Stimulated activated CD8-positive, alpha-beta memory T cell treated with anti-CD3 and anti-CD28 coated beads, Interleukin-15, amount 100 ng/mL, for 1 hour (primary cell): ENCODE data around the gene TNNT1.
"Not testable (repeated sequence)": the region's sequence is repeated elsewhere in the genome, so short reads cannot be mapped to it uniquely, and the experiment has no call there.

Experiments used
- DNase-seq: peaks from one replicate; pipeline ENCODE4 v3.0.0-alpha.2; 2020; ENCODE audit warnings: low read depth

TNNT1 gene

DNA sequence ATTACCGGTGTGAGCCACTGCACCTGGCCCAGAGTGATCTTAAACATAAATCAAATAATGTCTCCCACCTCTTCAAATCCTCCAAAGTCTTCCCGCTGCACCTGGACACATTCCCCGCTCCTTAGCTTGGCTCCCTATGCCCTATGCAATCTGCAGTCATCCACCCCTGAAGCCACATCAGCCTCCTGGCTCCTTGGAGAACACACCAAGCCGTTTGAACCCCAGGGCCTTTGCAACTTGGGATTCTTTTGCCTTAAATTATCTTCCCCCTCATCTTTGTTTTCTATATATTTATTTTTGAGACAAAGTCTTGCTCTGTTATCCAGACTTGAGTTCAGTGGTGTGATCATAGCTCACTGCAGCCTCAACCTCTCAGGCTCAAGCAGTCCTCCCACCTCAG is 20.1 kb upstream of the TNNT1 start:
- no peak for DNase-seq

DNA sequence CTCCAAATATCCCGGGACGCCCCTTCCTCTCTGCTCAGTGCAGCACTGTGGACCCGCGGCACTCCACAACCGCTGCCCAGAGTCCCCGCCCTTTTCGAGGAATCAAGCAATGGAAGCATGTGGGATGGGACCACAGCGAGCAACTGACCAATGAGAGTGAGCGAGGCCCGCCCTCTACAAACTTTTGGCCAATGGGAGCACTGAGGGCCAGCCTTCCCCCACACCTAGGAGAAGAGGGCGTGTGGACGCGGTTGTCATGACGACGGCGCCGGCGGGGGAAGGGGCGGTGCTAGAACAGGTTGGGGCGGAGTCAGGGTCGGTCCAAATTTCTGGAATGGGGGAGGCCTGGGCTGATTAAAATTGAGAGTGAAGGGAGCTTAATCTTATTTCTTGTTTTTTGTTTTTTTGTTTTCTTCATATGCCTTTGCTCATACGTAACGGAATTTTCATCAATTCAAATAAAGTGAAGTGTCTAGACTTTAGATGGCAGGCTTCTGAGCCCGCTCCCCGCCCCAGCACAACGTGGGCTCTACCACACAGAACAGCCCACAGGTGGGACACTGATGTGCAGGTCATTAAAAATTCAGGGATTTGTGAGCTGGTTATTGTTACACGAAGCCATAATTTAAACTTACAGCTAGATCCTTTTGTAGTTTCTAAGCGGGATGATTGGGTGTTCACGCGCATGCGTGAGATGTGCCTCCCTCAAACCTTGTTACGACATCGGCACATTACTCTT is 17.7 kb upstream of the TNNT1 start, which contains the start of gene DNAAF3:
Gene DNAAF3 (minus strand): TSS at position 84 of the 739 bp plus-strand sequence. CDS start 200 bp downstream, outside the sequence.
- peak; percentile 24 for DNase-seq

DNA sequence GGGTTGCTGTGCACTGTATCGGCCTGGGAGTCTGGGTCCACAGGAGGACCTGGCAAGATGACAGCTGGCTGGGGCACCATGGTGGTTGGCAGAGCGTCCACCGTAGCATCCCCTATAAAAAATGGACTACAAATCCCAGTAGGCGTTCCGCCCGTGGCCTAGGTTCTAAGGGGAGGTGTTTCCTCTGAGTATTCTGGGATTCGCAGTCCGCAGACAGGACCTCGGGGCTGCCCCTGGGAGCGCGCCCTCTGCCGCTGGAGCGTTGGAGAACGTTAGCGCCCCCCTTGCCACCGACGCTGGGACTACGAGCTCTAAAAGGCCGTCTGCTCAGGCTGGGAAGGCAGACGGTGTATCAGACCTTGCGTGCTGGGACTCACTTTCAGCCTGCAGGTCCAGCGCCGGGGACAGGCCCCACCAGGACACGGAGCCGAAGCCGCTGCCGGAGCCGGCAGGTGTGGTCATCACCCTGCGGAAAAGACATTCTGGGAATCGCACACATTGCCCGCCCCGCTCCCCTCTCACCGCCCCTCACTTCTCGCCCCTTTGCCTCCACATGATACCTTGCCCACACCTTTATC is 17.0 kb upstream of the TNNT1 start:
- DNase-seq: no peak

DNA sequence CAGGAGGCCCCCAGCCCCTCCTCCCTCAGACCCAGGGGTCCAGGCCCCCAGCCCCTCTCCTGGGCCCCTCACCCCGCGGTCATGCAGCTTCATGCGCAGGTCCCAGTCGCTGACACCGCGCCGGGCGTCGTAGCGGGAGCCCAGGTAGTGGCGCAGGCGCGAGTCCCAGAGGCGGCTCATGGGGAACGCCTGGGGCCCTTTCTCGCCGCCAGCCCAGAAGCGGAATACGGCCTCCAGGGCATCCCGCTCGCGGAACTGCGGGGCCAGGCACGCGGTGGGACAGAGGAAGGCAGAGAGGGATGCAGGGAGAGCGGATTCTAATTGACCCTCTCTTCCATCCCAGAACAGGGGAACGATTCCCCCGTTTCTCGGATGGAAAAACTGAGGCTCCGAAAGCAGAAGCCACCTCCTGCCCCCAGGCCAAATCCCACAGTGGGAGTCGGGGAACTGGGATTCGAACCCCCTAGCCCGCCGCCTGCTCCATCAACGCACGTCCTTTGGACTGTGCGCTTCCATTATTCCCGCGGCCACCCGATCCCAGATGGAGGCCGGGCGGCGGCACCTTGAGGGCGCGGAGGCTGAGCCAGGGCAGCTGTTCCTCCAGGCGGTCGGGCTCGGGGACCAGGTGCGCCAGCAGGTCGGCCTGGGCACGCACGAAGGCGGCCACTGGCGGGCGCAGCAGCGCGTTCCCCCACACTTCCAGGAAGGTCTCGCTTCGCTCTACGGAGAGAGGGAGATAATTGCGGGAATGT is 12.7 kb upstream of the TNNT1 start:
- DNase-seq: no peak

DNA sequence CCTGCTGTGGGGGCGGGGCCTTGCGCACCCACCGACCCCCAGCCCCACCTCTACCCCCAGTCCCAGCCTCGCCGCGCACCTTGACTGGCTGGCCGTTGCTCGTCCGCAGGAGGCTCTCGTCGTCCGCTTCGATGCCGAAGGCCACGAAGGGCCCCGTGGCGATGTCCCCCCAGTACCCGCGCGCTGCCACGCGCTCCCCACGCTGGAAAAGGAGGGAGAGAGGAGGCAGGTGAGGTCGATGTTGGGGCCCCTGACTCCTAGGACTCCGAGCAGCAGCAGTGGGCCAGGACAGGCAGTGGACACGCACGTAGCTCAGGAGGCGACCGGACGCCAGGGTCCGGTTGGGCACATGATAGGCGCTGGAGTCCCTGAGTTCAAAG is 12.0 kb upstream of the TNNT1 start:
- DNase-seq: no peak

DNA sequence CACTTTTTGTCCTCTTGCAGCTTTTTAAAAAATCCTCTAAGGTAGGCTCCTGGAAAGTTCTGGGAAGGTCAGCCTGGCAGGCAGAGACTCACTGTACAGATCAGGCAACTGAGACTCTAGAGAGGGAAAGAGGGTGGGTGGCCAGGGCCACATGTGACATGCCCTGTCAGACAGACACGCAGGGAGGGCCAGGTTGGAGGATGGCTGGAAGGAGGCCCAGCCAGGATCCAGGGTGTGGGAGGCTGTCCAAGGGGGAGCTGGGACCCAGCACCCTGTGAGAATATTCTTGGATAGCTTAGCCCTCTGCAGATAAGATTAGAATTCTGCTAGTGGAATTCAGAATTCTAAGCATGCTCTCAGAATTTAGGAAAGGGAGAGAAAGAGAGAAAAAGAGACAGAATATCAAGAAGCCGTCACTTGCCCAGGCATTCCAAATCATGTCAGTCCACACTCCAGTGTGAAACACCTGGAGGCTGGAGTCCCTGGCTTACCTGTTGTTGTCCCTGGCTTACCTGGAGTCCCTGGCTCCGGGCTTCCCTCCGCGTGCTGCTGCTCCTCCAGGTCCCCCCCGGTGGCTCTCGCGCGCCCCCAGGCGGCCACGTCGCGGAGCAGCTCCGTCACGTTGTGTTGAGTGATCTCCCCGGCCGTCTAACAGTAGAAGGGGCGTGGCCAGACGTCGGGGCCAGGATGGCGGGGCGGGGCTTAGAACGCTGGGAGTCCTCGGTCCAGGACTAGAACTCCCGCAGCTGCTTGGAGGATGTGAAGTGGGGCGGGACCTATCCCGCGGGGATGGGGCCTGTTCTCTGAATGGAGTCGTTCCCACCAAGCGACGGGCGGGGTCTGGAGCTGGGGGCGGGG is 11.4 kb upstream of the TNNT1 start:
- DNase-seq: peak; percentile 70

DNA sequence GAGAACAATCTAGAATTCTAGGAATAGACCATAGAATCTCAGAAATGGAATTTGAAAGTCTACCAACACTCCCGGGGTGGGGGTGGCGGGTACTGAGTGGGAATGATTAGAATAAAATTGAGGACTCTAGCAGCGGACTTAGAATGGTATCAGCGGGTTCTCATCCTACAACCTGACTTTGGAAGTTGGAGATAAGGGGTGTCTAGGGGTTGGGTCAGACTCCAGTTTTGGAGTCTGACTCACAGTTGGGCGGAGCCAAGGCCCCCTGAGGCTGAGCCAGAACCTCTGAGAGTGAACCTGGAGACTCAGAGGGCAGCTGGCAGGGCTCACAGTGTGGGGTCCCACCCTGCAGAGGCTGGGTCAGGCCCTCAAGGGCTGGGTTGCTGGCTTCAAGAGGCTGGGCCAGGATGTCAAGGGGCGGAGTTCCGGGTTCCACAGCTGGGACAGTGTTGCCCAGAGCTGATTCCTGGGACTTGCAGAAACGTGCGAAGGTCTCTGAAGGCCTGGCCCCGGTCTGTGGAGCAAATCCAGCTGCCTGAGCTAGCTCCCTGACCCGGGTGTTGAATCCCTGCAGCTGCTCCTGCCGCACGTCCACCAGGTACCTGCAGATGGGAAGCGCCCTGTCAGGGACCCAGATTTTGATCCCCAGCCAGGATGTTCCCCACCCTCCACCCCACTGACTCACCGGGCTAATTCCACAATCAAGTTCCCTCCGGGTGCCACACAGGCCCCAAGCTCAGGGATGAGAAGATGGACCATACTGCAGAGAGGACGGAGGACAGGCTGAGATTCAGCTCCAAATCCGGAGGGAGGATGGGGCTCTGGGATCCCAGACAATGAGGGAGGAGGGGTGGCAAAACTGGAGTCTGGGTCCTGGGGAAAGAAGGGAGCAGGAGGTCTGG is 10.1 kb upstream of the TNNT1 start:
- no peak for DNase-seq

DNA sequence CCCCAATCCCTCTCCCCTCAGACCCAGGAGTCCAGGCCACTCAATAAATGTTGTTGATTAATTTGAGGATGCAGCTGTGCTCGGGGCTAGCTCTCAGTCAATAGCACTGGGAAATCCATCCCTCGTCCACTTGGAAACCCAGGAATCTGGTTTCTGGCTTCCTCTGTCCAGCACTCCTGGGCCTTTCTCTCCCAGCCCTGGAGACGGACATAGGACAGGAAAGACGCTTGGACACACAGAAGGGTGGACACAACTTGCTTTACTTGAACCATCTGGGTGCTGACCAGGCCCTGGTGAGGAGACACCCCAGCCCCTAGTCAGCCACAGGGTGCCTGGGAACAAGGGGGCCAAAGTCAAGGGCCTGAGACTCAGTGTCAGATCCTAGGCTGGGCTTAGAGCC is 9.4 kb upstream of the TNNT1 start:
- no peak for DNase-seq

DNA sequence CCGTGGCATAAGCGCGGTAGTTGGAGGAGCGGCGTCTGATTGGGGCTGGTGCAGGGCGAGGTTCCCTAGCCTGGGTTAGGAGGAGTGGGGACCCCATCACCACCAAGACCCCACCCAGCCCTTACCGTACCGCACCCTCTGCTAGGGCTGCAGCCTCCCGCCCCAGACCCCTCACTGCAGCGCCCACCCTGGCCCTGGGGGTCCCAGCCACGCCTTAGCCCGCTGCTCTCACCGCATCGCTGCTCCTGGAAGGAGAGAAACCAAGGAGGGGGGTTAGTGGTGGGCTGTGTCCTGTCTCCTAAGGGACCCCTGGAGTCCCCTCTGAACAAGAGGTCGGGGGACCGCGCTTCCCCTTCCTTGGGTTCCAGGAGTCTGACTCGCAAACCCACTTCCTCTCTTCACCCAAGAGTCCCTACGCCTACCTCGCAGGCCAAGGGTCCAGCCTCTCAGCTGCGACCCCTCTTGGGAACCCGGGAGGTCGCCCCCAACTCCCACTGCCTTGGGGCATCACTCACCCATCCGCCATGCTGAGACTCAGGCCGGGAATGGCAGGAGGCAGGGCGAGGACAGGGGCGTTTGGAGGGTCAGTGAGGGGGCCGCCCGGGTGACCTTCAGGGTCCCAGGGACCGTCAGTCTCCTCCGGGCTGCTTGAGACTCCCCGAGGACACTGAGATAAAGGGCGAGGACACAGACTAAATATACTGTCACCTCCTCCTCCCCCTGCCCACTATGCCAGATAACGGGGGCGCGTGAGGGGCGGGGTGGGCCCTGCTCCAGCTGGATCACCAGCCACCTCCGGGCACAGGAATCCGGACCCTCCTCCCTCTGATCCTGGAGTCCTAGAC is 8.3 kb upstream of the TNNT1 start, which contains the start of gene TNNI3:
Gene TNNI3 (minus strand): TSS at position 669 of the 845 bp plus-strand sequence. CDS start 143 bp downstream, at position 526.
- DNase-seq: no peak

DNA sequence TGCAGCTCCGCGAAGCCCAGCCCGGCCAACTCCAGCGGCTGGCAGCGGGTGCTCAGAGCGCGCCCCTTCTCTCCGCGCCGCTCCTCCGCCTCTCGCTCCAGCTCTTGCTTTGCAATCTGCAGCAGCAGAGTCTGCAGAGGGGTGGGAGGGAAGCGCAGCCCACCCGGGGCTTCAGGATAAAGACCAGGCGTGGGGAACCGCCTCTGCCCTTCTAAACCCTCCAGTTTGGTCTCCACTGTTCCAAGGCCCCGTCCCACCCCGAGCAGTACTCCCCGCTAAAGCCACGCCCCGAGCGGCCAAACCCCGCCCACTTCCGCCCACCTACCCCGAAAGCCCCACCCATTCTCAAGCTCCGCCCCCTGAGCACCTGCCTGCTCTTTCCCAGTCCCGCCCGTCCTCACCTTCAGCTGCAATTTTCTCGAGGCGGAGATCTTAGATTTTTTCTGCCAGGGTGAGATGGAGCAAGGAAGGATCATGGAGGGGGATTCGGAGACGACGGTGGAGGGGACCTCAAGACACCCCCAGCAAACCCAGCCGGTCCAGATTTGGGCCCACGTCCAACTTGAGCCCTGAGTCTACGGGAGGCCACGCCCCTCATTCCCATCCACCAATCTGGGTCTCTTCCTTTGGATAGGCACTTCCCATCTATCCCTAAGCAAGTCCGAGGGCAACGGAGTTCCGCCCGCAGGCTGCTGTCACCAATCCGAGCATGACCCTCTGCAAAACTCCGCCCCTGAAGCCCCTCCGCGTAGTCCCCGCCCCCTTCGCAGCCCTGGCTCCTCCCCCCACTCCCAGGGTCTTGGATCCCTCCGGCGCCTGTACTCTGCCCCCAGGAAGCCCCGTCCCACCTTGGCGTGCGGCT is 7.4 kb upstream of the TNNT1 start:
- DNase-seq: peak; percentile 24

DNA sequence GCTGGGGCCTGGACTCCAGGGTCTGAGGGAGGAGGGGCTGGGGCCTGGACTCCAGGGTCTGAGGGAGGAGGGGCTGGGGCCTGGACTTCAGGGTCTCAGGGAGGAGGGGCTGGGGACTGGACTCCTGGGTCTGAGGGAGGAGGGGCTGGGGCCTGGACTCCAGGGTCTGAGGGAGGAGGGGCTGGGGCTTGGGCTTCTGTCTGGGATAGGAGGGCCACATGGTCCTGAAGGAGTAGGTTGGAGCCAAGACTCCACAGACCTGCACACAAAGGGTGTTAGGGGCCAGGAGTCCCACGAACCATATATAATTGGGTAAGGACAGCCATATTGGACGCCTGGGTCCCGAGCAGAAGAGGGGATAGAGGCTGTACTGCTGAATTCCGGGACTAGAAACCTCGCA is 6.8 kb upstream of the TNNT1 start:
- DNase-seq: not testable (repeated sequence)

DNA sequence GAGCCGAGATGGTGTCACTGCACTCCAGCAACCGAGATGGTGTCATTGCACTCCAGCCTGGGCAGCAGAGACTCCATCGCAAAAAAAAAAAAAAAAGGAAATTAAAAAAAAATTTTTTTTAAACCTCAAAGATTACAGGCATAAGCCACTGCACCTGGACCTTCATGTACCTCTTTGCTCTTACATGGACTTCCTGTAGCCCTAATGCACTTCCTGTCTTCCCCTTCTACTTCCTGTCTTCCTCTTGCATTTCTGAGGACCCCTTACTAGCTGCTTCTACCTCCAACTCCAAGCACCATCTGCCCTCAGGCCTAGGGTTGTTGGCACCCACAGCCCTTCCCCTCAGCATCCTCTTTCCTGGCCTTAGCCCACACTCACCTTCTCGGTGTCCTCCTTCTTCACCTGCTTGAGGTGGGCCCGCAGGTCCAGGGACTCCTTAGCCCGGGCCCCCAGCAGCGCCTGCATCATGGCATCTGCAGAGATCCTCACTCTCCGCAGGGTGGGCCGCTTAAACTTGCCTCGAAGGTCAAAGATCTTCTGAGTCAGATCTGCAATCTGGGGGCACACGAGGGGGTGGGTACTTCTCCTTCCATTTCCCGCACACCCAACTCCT is 4.8 kb upstream of the TNNT1 start:
- no peak for DNase-seq

DNA sequence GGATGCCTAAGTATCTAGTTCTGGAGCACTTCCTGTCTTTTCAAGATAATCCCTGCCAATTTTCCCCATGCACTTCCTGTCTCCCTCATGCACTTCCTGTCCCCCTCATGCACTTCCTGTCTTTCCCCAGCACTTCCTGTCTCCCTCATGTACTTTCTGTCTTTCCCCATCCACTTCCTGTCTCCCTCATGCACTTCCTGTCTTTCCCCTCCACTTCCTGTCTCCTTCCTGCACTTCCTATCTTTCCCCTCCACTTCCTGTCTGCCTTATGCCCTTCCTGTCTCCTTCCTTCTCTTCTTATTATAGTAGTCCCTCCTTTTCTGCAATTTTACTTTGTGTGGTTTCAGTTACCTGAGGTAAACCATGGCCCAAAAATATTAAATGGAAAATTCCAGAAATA is 3.0 kb upstream of the TNNT1 start:
- no peak for DNase-seq

DNA sequence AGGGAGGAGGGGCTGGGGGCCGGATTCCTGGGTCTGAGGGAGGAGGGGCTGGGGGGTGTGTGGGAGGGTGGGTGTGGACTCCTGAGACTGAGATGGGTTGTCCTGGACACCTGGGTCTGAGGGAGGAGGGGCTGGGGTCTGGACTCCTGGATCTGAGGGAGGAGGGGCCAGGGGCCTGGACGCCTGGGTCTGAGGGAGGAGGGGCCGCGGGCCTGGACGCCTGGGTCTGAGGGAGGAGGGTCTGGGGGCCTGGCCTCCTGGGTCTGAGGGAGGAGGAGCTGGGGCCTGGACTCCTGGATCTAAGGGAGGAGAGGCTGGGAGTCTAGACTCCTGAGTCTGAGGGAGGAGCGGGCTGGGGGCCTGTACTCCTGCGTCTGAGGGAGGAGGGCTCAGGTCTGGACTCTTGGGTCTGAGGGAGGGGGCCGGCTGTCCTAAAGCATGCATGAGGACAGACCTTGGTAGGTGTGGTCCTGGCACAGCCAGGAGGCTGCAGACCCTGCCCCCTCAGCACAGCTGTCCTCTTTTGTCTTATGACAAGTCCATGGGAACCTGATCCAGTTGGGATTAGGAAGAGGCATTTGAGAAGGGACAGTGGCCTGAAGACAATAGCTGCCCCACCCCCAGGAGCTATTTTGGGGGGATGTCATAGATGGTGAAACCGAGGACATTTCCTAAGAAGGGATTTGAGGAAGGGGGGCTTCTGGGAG is 1.3 kb downstream of the TNNT1 start:
- DNase-seq: no peak

DNA sequence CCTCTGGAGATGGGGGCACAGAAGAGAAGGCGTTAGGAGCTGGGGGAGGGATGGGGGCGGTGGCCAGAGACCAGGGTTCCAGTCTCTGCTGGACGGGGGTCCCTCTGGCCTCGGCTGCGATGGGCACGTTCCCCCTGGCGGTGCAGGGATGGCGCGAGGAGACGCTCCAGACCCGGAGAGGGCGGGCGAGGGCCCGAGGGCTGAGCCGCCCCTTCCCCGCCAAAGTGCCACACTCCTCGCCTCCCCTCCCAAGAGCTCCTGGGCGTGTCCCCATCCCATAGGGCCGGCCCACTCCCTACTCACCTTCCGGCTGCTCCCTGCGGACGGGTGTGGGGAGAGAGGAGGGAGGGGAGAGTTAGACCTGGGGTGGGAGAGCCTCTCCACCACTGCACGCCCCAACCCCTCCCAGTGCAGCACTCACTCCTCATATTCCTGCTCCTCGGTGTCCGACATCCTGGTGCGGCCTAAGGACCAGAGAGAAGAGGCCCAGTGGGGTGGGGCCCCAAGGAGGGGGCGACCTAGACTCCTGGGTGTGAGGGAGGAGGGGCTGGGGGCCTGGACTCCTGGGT is 2.2 kb downstream of the TNNT1 start:
- no peak for DNase-seq

DNA sequence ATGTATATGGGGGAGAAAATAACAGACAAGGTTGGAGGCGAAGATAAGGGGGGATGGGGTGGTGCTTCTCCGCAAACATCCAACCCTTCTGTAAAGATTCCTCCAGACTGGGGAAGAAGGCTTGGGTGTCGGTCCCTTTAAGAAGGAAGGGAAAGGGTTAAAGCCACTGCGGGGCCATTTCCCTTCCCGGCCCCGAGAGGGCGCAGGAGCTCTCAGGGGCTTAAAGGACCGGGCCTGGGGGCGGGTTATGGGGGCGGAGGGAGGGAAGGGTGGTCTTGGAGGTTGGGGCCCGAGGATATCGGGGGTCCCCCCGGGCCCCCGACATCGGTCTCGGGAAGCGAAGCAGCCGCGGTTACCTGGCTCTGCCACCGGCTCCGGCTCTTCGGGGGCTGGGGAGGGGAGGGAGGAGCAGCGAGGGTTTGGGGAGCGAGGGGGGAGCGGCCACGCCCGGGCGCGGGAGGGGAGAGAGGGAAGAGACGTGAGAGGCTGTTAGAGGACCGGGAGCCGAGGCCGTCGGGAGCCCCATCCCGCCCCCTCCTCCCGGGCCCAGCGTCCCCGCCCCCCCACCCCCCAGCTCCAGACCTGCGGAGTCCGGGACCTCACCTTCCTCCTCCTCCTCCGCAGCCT is 2.8 kb downstream of the TNNT1 start:
- no peak for DNase-seq

DNA sequence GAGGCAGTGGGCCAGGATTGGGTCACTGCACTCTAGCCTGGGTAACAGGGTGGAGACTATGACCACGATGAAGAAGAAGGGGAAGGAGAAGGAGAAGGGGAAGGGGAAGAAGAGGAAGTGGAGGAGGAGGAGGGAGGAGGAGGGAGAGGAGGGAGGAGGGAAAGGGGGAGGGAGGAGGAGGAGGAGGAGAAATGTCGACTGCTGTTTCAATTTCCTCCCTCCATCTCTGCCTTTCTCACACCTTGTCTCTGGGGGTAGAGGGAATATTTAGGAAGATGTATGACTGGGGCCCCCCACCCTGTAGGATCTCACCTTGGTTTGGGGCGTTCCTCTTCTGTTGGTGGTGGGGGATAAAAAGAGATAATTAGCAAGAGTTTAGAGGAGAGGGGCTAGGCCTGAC is 3.8 kb downstream of the TNNT1 start:
- DNase-seq: no peak
